Measurements from ENCODE around the gene INSIG2. TPM values are rescaled to one million over a fixed set of nuclear protein-coding genes. Genes with fewer than 3 reads are reported as not detected.
A peak's percentile ranks its signal among the peaks of the same experiment; 100 is the strongest.

INSIG2 gene
- total RNA-seq, 4 donors from 2014 or later, result 10.5 to 18.6 (median 13.4) TPM

DNA sequence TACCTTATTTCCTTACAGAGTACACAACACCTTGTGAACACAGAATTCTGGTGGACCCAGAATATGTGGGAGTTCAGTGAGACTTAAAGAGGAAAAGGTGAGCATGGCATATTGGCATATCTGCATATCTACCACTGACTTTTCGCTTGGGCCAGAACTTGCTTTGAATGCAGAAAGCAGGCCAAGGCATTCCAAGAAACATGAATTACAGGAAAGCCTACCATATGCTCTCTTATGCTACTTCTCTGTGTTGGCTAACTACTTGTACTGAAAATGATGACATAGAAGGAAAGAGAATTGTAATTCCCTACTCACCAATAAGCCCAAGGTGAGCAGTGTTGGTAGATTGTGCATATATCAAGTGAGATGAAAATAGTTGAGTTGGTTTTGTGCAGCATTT, 43.0 kb upstream of the INSIG2 start:
- peaks cover 0 to 33% of the 10 kb centered on the region in 2 donors for H3K27me3 ChIP-seq
- H3K4me1 ChIP-seq, result peaks cover 0 to 9% (median 0%) of the 10 kb centered on the region in 4 donors
- WGBS, 2 donors, result 82 to 88% methylated on average over 1 of the region's 1 CpG
- H3K36me3 ChIP-seq, result no peaks in the 10 kb centered on the region
- no peaks in the 10 kb centered on the region for H3K9me3 ChIP-seq
- H3K4me3 ChIP-seq, result no peak overlapping the region
- TF ChIP-seq EP300 (IDR thresholded peaks at IDR 0.05) (no peak), POLR2A (IDR thresholded peaks at IDR 0.05) (no peak)
- TF ChIP-seq, protein P1, sequence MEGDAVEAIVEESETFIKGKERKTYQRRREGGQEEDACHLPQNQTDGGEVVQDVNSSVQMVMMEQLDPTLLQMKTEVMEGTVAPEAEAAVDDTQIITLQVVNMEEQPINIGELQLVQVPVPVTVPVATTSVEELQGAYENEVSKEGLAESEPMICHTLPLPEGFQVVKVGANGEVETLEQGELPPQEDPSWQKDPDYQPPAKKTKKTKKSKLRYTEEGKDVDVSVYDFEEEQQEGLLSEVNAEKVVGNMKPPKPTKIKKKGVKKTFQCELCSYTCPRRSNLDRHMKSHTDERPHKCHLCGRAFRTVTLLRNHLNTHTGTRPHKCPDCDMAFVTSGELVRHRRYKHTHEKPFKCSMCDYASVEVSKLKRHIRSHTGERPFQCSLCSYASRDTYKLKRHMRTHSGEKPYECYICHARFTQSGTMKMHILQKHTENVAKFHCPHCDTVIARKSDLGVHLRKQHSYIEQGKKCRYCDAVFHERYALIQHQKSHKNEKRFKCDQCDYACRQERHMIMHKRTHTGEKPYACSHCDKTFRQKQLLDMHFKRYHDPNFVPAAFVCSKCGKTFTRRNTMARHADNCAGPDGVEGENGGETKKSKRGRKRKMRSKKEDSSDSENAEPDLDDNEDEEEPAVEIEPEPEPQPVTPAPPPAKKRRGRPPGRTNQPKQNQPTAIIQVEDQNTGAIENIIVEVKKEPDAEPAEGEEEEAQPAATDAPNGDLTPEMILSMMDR (IDR thresholded peaks at IDR 0.05), result no peak
- no peak overlapping the region for H3K27ac ChIP-seq
- no peak for DNase-seq (ENCODE audit: low spot score in 2 of 2)

DNA sequence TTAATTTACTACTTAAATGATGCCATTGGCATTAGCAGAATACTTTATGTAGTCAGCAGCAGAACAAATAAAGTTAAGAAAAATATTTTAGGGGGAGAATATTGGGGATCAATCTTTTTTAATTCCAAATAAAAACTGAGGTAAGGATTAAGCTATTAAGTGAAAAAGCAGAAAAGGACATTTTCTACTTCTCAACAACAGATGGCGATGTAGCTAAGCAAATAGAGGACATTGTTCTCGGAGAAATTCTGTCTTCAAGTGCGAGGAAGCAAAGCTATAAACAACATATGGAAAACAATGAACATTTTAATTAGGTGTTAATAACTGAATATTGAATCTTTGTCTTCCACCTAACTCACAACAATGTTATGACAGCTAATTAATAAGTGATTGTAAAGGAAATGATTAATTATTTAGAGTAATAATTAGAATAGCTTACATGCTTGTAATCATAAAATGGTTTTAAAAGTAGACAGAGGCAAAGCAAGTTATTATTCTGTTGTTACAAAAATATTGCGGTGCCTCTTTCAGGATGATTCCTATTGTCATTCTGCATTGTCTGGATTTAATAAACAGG, 41.5 kb upstream of the INSIG2 start:
- Histone ChIP-seq H3K9me3 (no peaks in the 10 kb centered on the region), H3K27me3 (peaks cover 0 to 42% of the 10 kb centered on the region in 2 donors), H3K4me1 (peaks cover 0 to 9% (median 0%) of the 10 kb centered on the region in 4 donors), H3K27ac (no peak overlapping the region), H3K4me3 (no peak overlapping the region), H3K36me3 (no peaks in the 10 kb centered on the region)
- TF ChIP-seq, protein P1 (IDR thresholded peaks at IDR 0.05), result peak; percentile 28 to 67 (median 54)
- TF ChIP-seq POLR2A (IDR thresholded peaks at IDR 0.05), result no peak
- 6 to 12% methylated on average over 4 of the region's 4 CpGs for WGBS, 2 donors
- no peak for DNase-seq (ENCODE audit: low spot score in 2 of 2)

DNA sequence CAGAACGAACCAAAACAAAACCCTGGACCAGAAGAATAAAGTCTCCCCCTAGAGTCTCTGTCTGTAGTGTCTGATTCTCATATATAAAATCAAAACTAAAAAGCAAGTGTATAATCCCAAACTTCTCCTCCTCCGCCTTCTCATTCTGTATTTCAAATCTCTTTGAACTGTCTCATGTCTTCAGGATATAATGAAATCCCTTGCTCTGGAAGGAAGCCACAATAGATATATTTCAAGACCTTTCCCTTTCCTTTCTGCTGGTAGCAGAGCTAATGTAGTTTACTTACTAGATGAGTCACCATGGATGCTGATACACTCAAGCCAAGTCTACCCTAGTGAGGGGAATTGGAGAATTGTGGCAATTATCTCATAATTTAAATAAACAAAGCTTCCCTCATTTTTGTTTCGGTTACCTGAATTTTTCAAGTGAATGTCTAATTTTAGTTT, 40.9 kb upstream of the INSIG2 start:
- Histone ChIP-seq H3K36me3 (no peaks in the 10 kb centered on the region), H3K4me3 (no peak overlapping the region), H3K4me1 (peaks cover 0 to 9% (median 0%) of the 10 kb centered on the region in 4 donors), H3K27me3 (peaks cover 0 to 45% of the 10 kb centered on the region in 2 donors), H3K9me3 (no peaks in the 10 kb centered on the region), H3K27ac (no peak overlapping the region)
- no peak for TF ChIP-seq EP300 (IDR thresholded peaks at IDR 0.05)
- TF ChIP-seq, protein P1 (IDR thresholded peaks at IDR 0.05), result no peak
- no peak for TF ChIP-seq POLR2A (IDR thresholded peaks at IDR 0.05)
- WGBS, 2 donors, result 50 to 67% methylated on average over 3 of the region's 3 CpGs
- no peak for DNase-seq (ENCODE audit: low spot score in 2 of 2)

DNA sequence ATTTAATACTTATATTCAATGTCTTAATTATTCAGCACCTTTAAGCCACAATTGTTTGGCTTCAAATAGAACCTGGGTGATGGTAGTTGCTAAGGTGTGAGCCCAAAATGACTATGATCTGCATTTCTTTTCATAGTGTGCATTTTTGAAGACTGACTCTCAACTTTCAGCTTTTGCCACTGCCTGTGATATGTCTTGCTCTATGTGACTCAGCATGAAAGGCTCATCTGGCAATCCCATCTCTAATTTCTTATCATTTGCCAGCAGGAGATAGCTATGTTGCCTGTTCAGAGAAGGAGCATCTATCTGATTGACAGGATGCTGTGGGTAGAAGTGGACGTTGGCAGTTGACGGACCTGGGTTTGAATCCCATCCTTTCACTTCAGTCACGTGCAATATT, 39.9 kb upstream of the INSIG2 start:
- Histone ChIP-seq H3K36me3 (no peaks in the 10 kb centered on the region), H3K27me3 (peaks cover 0 to 45% of the 10 kb centered on the region in 2 donors), H3K9me3 (no peaks in the 10 kb centered on the region), H3K4me3 (no peak overlapping the region), H3K4me1 (peaks cover 0 to 9% (median 0%) of the 10 kb centered on the region in 4 donors), H3K27ac (no peak overlapping the region)
- 80 to 85% methylated on average over 3 of the region's 3 CpGs for WGBS, 2 donors
- TF ChIP-seq, protein P1 (IDR thresholded peaks at IDR 0.05), result no peak
- TF ChIP-seq POLR2A (IDR thresholded peaks at IDR 0.05) (no peak), EP300 (IDR thresholded peaks at IDR 0.05) (no peak)
- DNase-seq (ENCODE audit: low spot score in 2 of 2), result no peak

DNA sequence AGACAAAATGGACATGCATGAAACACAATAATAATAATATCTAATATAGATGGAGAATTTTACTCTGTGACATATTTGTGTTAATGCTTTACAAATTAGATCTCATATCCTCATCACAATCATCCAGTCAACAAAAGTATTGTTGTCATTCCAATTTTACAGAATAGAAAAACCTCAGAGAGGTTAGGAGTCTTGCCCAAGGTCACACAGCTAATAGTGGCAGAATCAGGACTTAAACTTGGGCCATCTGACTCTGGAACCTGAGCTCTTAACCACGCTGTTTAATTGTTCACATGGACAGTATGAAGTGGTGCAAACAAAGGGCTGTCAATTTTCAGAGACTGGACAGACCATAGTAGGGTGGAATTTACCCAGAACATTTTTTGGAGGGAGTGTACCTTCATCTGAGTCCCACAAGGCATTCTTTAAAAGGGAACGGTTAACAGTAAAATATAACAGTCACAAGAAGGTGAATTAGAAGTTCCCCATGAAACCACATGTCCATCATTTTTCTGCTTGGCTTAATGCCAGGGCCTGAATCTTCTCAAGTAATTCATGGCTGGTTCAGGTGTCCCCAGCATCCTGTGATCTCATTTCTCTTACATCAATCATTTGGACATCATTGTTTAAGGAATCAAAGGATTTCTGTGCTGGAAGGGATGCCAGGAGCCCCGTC, 39.0 kb upstream of the INSIG2 start:
- no peak for DNase-seq (ENCODE audit: low spot score in 2 of 2)
- no peak for TF ChIP-seq POLR2A (IDR thresholded peaks at IDR 0.05)
- TF ChIP-seq EP300 (IDR thresholded peaks at IDR 0.05), result no peak
- TF ChIP-seq, protein P1 (IDR thresholded peaks at IDR 0.05), result no peak
- Histone ChIP-seq H3K4me1 (peaks cover 0 to 9% (median 0%) of the 10 kb centered on the region in 4 donors), H3K27ac (no peak overlapping the region), H3K9me3 (no peaks in the 10 kb centered on the region), H3K36me3 (no peaks in the 10 kb centered on the region), H3K4me3 (no peak overlapping the region), H3K27me3 (peaks cover 0 to 47% of the 10 kb centered on the region in 2 donors)
- 74 to 77% methylated on average over 3 of the region's 3 CpGs for WGBS, 2 donors

All from tibial nerve (tissue), 4 donors.